HEK293 (cell line): ENCODE measurements around the gene SCUBE1.

Experiments
- HOXA7 ChIP-seq: sonication (generic); formaldehyde crosslinking; IDR thresholded peaks from 2 replicates; pipeline ENCODE4 v1.8.1; 2022; ENCODE audit warnings: missing genetic modification reagents, borderline replicate concordance
- IKZF3 ChIP-seq: fragments of 450-650 bp; IDR thresholded peaks from 2 replicates; pipeline ENCODE4 v1.5.0; 2018; ENCODE audit warnings: missing biosample characterization, mild to moderate bottlenecking, missing genetic modification characterization, moderate library complexity
- YY1 ChIP-seq: fragments of 450-650 bp; formaldehyde crosslinking; IDR thresholded peaks from 2 replicates; pipeline ENCODE4 v1.5.1; 2018; ENCODE audit warnings: missing biosample characterization, missing genetic modification characterization
- ZBTB7A ChIP-seq: fragments of 450-650 bp; formaldehyde crosslinking; IDR thresholded peaks from 2 replicates; pipeline ENCODE4 v1.5.1; 2016; ENCODE audit warnings: low read depth, missing biosample characterization, missing genetic modification characterization
- ZNF121 ChIP-seq: fragments of 450-650 bp; formaldehyde crosslinking; IDR thresholded peaks from 2 replicates; pipeline ENCODE4 v1.5.1; 2016; ENCODE audit warnings: missing biosample characterization, missing genetic modification characterization
- ZNF175 ChIP-seq: fragments of 450-650 bp; formaldehyde crosslinking; IDR thresholded peaks from 2 replicates; pipeline ENCODE4 v1.5.1; 2016; ENCODE audit warnings: missing biosample characterization, missing genetic modification characterization
- ZNF324 ChIP-seq: fragments of 450-650 bp; formaldehyde crosslinking; IDR thresholded peaks from 2 replicates; pipeline ENCODE4 v1.5.1; 2016; ENCODE audit warnings: missing biosample characterization, missing genetic modification characterization
- TF ChIP-seq, protein P1 (sequence below): fragments of 450-650 bp; formaldehyde crosslinking; IDR thresholded peaks from 2 replicates; pipeline ENCODE4 v1.5.1; 2016; ENCODE audit warnings: missing biosample characterization, missing genetic modification characterization
- TF ChIP-seq, protein P2 (sequence below): fragments of 450-650 bp; formaldehyde crosslinking; IDR thresholded peaks from 2 replicates; pipeline ENCODE4 v1.5.1; 2016; ENCODE audit warnings: missing biosample characterization, missing genetic modification characterization

DNA sequence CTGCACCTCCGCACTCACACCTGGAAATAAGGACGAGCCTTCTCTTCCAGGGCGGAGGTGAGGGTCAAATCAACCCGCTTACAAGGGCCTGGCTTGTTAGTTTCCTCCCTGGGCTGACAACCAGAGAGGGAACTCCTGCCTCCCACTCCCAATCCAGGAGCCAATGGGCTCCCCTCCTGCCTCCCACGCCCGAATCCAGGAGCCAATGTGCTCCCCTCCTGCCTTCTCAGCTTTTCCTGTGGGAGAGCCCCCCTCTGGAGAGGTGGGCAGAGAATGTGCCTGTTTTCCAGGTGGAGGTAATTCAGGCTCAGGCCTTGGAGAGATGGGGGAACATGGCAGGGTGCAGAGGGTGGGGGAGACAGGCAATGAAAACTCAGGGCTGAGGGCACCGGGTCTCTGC lies 102.6 kb downstream of the SCUBE1 start:
- TF ChIP-seq YY1 (tag by site-specific recombination): no peak
- TF ChIP-seq, protein P1, sequence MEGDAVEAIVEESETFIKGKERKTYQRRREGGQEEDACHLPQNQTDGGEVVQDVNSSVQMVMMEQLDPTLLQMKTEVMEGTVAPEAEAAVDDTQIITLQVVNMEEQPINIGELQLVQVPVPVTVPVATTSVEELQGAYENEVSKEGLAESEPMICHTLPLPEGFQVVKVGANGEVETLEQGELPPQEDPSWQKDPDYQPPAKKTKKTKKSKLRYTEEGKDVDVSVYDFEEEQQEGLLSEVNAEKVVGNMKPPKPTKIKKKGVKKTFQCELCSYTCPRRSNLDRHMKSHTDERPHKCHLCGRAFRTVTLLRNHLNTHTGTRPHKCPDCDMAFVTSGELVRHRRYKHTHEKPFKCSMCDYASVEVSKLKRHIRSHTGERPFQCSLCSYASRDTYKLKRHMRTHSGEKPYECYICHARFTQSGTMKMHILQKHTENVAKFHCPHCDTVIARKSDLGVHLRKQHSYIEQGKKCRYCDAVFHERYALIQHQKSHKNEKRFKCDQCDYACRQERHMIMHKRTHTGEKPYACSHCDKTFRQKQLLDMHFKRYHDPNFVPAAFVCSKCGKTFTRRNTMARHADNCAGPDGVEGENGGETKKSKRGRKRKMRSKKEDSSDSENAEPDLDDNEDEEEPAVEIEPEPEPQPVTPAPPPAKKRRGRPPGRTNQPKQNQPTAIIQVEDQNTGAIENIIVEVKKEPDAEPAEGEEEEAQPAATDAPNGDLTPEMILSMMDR (tag by site-specific recombination): no peak
- TF ChIP-seq, protein P2, sequence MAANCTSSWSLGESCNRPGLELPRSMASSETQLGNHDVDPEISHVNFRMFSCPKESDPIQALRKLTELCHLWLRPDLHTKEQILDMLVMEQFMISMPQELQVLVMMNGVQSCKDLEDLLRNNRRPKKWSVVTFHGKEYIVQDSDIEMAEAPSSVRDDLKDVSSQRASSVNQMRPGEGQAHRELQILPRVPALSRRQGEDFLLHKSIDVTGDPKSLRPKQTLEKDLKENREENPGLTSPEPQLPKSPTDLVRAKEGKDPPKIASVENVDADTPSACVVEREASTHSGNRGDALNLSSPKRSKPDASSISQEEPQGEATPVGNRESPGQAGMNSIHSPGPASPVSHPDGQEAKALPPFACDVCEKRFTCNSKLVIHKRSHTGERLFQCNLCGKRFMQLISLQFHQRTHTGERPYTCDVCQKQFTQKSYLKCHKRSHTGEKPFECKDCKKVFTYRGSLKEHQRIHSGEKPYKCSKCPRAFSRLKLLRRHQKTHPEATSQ: no peak
- TF ChIP-seq ZNF121 (tag by site-specific recombination): no peak
- no peak for TF ChIP-seq ZNF324 (tag by site-specific recombination)
- no peak for TF ChIP-seq ZNF175
- no peak for TF ChIP-seq ZBTB7A (tag by site-specific recombination)
- no peak for TF ChIP-seq IKZF3 (tag by site-specific recombination)
- TF ChIP-seq HOXA7 (CRISPR knock-in tag): no peak
